ENCODE data around the gene KDM2B. TPM values are rescaled to one million over a fixed set of nuclear protein-coding genes. Genes with fewer than 3 reads are reported as not detected.

The KDM2B gene
- total RNA-seq, 1 donor from 2014 or later: 51.7 TPM

DNA sequence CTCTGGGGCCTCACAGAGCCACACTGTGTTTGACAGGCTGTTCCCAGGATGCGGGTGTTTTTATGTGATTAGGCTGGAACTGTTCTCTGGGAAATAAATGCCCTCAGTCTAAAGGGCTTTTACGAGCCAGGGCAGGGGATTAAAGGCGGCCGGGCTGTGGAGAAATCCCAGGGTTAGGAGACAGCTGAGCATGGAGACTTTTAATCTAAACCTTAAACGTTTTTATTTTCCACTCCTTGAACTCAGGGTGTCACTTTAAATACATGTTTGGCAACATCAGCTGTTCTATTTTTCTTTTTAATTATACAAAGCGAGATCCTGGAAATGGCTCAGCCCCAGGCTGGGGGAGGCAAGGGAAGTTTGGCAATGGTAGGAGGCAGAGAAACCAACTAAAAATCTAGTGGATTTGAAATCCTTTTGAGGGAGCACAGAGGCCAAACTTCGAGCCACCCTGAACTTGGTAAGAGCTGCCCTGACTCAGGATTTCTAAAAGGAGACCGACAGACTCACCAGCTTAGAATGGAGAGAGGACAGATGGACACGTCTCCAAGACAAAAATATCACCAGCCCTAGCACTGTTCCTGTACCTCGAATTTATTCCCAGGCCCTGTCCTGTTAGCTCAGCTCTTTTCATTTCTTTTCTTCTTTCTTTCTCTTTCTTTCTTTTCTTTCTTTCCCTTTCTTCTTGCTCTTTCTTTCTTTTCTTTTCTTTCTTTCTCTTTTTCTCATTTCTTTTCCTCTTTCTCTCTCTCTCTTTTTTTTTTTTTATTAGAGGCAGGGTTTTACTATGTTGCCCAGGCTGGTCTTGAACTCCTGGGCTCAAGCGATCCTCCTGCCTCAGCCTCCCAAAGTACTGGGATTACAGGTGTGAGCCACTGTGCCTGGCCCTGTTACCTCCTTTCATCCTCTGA lies 29.7 kb upstream of the KDM2B start:
- peak overlapping the region; percentile 9 for H3K27ac Mint-ChIP-seq
- TF ChIP-seq, protein P1, sequence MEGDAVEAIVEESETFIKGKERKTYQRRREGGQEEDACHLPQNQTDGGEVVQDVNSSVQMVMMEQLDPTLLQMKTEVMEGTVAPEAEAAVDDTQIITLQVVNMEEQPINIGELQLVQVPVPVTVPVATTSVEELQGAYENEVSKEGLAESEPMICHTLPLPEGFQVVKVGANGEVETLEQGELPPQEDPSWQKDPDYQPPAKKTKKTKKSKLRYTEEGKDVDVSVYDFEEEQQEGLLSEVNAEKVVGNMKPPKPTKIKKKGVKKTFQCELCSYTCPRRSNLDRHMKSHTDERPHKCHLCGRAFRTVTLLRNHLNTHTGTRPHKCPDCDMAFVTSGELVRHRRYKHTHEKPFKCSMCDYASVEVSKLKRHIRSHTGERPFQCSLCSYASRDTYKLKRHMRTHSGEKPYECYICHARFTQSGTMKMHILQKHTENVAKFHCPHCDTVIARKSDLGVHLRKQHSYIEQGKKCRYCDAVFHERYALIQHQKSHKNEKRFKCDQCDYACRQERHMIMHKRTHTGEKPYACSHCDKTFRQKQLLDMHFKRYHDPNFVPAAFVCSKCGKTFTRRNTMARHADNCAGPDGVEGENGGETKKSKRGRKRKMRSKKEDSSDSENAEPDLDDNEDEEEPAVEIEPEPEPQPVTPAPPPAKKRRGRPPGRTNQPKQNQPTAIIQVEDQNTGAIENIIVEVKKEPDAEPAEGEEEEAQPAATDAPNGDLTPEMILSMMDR (conservative IDR thresholded peaks at IDR 0.05): no peak
- H3K4me1 Mint-ChIP-seq (ENCODE audit: unreplicated experiment): peaks cover 18% of the 10 kb centered on the region
- no peak for DNase-seq (ENCODE audit: extremely low spot score, unreplicated experiment)
- H3K4me3 Mint-ChIP-seq: peak overlapping the region; percentile 35
- H3K27me3 Mint-ChIP-seq: no peaks in the 10 kb centered on the region
- no peaks in the 10 kb centered on the region for H3K36me3 Mint-ChIP-seq
- H3K9me3 Mint-ChIP-seq: peaks cover 4% of the 10 kb centered on the region

- Mint-ChIP-seq H3K4me1 (ENCODE audit: unreplicated experiment) (peaks cover 18% of the 10 kb centered on the region), H3K36me3 (no peaks in the 10 kb centered on the region), H3K27ac (no peak overlapping the region), H3K4me3 (no peak overlapping the region), H3K27me3 (no peaks in the 10 kb centered on the region), H3K9me3 (peaks cover 4% of the 10 kb centered on the region)
- TF ChIP-seq, protein P1 (conservative IDR thresholded peaks at IDR 0.05): no peak
- no peak for DNase-seq (ENCODE audit: extremely low spot score, unreplicated experiment)
Measured at GRCh38 chr12:121608301-121608700, 27.5 kb upstream of the KDM2B start.

DNA sequence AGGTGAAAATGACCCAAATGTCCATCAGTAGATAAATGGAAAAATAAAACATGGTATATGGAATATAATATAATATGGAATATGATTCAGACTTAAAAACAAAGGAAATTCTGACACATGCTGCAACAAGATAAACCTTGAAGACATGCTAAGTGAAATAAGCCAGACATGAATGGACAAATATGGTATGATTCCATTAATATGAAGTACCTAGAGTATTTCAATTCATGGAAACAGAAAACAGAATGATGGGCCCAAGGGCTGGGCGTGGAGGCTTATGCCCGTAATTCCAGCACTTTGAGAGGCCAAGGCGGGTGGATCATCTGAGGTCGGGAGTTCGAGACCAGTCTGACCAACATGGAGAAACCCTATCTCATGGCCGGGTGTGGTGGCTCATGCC lies 22.8 kb upstream of the KDM2B start:
- H3K27me3 Mint-ChIP-seq: no peaks in the 10 kb centered on the region
- H3K4me3 Mint-ChIP-seq: no peak overlapping the region
- TF ChIP-seq, protein P1 (conservative IDR thresholded peaks at IDR 0.05): no peak
- H3K9me3 Mint-ChIP-seq: peaks cover 4% of the 10 kb centered on the region
- H3K4me1 Mint-ChIP-seq (ENCODE audit: unreplicated experiment): peaks cover 9% of the 10 kb centered on the region
- H3K36me3 Mint-ChIP-seq: no peaks in the 10 kb centered on the region
- no peak overlapping the region for H3K27ac Mint-ChIP-seq
- no peak for DNase-seq (ENCODE audit: extremely low spot score, unreplicated experiment)

- Mint-ChIP-seq H3K4me1 (ENCODE audit: unreplicated experiment) (peaks cover 9% of the 10 kb centered on the region), H3K36me3 (no peaks in the 10 kb centered on the region), H3K9me3 (peaks cover 4% of the 10 kb centered on the region), H3K27ac (no peak overlapping the region), H3K4me3 (no peak overlapping the region), H3K27me3 (no peaks in the 10 kb centered on the region)
- no peak for DNase-seq (ENCODE audit: extremely low spot score, unreplicated experiment)
- TF ChIP-seq, protein P1 (conservative IDR thresholded peaks at IDR 0.05): no peak
Measured at GRCh38 chr12:121602766-121603165, 21.9 kb upstream of the KDM2B start.

DNA sequence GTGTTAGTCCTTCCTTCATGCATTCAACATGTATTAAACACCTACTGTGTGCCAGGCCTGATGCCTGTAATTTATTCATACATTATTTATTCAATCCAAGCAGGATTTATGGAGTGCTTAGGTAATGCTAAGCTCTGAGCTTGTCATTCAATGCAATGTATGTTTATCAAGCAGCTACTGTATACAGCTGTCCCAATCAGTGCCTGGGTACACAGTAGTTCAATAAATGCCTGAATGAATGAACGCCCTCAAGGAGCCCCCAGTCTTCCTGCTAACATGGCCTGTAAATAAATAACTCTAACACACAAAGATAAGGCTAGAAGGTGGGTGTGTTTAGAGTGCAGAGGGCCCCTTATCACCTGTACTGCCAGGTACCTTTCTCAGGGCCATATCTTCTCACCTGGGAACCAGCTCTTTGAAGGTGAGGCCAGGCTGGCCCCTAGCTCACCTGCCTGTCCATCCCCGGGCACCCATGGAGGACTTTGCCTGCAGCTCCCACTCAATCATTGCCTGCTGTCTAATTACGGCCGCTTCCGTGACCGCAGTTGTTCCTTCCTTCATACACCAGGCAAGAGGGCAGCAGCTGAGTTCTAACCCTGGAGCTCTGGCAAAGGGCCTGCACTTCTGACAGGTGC lies 20.0 kb upstream of the KDM2B start:
- Mint-ChIP-seq H3K27me3 (no peaks in the 10 kb centered on the region), H3K4me3 (no peak overlapping the region), H3K27ac (no peak overlapping the region), H3K36me3 (peaks cover 2% of the 10 kb centered on the region), H3K4me1 (ENCODE audit: unreplicated experiment) (peaks cover 9% of the 10 kb centered on the region), H3K9me3 (no peaks in the 10 kb centered on the region)
- no peak for DNase-seq (ENCODE audit: extremely low spot score, unreplicated experiment)
- TF ChIP-seq, protein P1 (conservative IDR thresholded peaks at IDR 0.05): no peak

All from type B pancreatic cell (in vitro differentiated cells).